ENCODE measurements around the gene DOK6.

The DOK6 gene

GRCh38 chr18:69730664-69731063 is 330.0 kb downstream of the DOK6 start:
- no peak for DNase-seq (ENCODE audit: extremely low read depth in 1 of 2, low read depth in 1 of 2)

DNA sequence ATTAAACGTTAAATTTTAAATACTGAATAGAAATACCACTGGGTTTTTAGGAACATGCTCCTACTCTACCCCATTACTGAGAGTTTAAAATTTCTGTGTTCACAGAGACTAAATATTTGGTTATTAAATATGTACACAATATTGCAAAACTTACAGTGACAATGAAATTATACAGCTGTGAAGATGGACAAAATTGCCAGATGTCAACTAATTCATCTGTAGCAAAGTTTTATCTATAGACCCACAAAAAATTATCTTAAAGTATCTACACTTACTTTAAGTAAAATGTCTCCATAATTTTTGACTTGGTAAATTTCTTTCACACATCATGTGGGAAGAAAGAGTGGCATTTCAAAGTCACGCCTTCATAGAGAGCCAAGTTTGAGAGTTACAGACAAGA is 333.8 kb downstream of the DOK6 start:
- DNase-seq (ENCODE audit: extremely low read depth in 1 of 2, low read depth in 1 of 2) = no peak

- DNase-seq (ENCODE audit: extremely low read depth in 1 of 2, low read depth in 1 of 2) = no peak
Measured at GRCh38 chr18:69736730-69737129, 336.0 kb downstream of the DOK6 start.

DNA sequence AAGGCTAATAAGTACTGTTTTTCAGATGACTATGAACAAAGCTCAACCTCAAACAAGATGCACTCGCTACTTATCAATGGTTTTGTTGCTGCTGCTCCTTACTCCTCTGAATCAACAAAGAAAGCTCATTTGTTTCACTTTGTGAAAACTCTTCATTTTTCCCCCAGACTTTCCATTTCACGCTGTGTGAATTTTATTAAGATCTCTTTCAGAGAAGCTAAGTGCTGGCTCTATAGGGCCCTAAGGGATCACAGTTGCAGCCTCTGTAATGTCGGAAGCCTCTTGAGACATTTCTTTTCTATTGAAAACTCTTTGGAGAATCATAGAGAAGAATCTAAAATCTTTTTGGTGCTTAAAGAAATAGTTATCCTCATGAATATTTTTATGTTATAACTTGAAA is 337.2 kb downstream of the DOK6 start:
- no peak for DNase-seq (ENCODE audit: extremely low read depth in 1 of 2, low read depth in 1 of 2)

GRCh38 chr18:69747388-69747787 is 346.7 kb downstream of the DOK6 start:
- DNase-seq (ENCODE audit: extremely low read depth in 1 of 2, low read depth in 1 of 2) = no peak

DNA sequence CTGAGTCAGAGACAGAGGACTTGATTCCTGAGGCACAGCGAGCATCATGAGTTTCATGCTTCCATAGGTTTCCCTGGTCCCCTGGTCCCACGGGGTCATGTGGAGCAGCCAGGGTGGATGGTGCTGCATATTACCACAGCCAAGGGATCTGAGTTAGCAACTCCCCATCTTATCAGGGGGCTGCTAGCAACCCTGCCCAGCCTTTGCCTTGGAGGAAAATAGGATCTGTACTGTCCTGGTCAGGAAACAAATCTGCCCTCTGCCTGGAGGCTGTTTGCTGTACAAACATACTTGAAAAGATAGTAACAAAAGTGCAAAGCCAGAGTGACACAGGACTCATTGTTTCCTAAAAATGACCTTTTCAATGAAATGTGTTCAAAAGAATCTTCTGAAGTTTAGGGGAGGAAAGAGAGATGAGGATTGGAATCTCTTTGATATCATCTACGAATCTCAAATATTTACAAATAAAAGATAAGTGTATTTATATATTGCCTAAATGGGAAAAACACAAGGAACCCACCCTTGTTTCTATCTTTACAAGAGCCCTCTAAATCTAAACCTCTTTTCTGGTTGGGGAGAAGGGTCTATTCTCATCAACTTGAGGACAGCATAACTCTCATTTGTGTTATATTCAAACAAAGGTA is 352.2 kb downstream of the DOK6 start:
- DNase-seq (ENCODE audit: extremely low read depth in 1 of 2, low read depth in 1 of 2) = no peak

DNA sequence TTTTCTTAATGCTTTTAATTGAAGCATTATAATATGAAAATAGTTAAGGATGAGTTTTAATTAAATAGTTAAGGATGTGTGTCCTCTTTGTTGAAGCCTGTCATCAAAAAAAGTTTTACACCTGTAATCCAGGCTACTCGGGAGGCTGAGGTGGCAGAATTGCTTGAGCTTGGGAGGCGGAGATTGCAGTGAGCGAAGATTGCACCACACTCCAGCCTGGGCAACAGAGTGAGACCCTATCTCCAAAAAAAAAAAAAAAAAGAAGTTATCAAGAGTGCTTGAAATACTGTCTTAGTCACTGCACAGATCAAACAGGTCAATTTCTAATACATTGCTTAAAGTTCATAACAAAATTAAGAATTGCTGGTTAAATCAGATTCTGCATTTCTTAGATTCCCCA is 353.4 kb downstream of the DOK6 start:
- DNase-seq (ENCODE audit: extremely low read depth in 1 of 2, low read depth in 1 of 2) = no peak

- DNase-seq (ENCODE audit: extremely low read depth in 1 of 2, low read depth in 1 of 2) = no peak
Measured at GRCh38 chr18:69755041-69755440, 354.4 kb downstream of the DOK6 start.

GRCh38 chr18:69755856-69756496 is 355.3 kb downstream of the DOK6 start:
- no peak for DNase-seq (ENCODE audit: extremely low read depth in 1 of 2, low read depth in 1 of 2)

- DNase-seq (ENCODE audit: extremely low read depth in 1 of 2, low read depth in 1 of 2) = no peak
Measured at GRCh38 chr18:69757733-69758132, 357.0 kb downstream of the DOK6 start.

GRCh38 chr18:69758458-69758857 is 357.8 kb downstream of the DOK6 start:
- no peak for DNase-seq (ENCODE audit: extremely low read depth in 1 of 2, low read depth in 1 of 2)

- DNase-seq (ENCODE audit: extremely low read depth in 1 of 2, low read depth in 1 of 2) = no peak
Measured at GRCh38 chr18:69759046-69759445, 358.4 kb downstream of the DOK6 start.

- no peak for DNase-seq (ENCODE audit: extremely low read depth in 1 of 2, low read depth in 1 of 2)
Measured at GRCh38 chr18:69763002-69763401, 362.3 kb downstream of the DOK6 start.

DNA sequence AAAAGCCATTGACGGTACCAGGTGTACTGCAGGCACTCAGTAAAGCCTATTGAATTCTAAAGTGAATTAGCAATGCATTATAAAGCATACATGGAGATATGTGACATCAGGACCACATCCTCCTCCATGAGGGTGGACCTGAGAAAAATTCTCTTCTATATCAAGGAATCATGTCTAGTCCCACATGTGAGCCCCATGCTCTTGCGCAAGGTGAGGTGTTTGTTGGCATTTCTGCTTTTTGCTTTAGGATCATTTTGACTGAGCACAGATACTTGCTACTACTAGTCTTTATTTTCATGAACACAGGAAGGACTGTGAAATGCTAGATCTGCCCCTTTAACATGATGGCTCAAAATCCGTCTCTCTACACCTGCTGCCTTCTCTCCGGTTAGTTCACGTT is 363.1 kb downstream of the DOK6 start:
- no peak for DNase-seq (ENCODE audit: extremely low read depth in 1 of 2, low read depth in 1 of 2)

DNA sequence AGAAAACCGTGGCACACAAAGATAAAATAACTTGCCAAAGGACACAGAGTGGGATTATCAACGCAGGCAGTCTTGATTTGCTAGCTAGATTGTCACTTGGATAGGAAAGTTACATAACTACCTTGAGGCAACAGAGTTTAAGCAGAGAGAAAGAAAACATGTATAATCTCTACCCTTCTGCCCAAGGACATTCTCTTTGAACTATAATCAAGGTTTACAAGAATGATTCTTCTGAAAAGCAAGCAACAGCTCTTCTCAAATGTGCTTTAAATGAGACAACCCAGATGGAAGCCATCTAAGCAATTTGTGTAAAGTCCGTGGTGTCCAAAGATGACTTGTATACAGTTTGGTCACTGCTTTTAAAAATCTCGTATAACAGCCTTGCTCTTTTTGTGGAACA is 369.6 kb downstream of the DOK6 start:
- no peak for DNase-seq (ENCODE audit: extremely low read depth in 1 of 2, low read depth in 1 of 2)

- DNase-seq (ENCODE audit: extremely low read depth in 1 of 2, low read depth in 1 of 2) = no peak
Measured at GRCh38 chr18:69774831-69775230, 374.1 kb downstream of the DOK6 start.

DNA sequence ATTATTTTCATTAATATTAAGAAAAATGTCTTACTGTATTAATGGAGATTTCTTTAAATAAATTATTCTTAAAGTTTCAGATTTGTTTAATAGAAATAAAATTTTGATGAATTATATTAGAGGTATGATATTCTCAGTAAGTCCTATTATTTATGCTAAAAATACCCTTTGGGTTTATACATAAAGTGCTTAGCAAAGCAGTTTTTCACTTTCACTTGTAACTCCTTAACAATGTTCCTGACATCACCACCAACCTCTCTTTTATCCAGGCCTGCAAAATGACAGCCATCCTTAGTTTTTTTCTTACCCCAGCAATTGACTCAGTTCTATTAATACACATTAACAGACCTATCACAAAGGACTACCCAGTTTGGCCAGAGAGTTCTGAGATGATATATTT is 376.6 kb downstream of the DOK6 start:
- no peak for DNase-seq (ENCODE audit: extremely low read depth in 1 of 2, low read depth in 1 of 2)

DNA sequence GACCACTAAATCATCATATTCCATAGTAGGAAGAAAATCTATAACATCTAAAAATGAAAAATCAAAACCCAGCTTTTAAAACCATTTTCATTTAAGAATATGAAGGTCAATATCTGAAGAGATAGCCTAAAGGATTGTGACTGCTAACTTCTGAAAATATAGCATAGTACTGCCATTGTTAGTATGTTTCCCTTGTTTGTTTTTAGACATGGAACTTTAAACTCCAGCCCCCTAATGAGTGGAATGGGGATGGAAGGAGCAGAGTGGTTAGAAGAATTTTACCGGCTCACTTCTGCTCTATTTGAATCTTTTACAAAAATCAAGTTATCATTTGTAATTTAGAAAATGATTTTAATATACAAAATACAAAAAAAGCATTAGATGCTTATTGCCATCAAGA is 378.0 kb downstream of the DOK6 start:
- no peak for DNase-seq (ENCODE audit: extremely low read depth in 1 of 2, low read depth in 1 of 2)

DNA sequence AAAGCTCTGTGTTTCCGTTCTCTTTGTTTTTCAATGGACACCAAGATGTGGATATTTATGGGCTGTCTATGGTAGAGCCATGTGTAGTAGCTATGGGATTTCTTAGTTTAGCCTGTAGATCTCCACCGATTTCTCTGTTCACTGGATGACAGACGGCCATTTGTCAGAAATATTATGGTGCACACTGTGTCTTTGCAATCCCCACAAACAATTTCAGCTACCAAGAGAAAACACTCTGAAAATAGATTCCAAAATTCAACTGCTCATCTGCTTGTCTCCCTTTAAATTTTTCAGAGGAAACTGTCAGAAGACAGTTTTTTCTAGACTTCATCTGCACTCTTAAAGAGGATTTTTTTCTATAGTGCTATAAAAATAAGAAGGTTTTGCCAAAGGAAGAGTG is 380.2 kb downstream of the DOK6 start:
- DNase-seq (ENCODE audit: extremely low read depth in 1 of 2, low read depth in 1 of 2) = no peak

DNA sequence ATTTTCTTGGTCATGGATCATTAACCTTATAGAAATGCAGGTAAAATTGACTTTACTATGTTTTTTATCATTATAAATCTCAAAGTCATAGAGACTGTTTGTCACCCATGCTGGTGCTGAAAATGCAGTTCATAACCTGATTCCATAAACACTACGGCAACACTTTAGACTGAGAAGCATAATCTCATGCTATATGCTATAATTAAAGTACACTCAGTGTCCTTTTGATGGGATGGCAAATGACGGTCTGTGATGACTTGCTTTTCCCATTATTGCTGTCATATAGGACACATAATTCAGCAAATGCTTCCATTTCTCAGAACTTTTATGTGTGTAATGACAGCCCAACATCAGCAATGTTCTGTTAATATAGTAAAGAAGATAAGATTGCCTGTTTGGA is 384.1 kb downstream of the DOK6 start:
- no peak for DNase-seq (ENCODE audit: extremely low read depth in 1 of 2, low read depth in 1 of 2)

- DNase-seq (ENCODE audit: extremely low read depth in 1 of 2, low read depth in 1 of 2) = no peak
Measured at GRCh38 chr18:69785466-69785865, 384.8 kb downstream of the DOK6 start.

- no peak for DNase-seq (ENCODE audit: extremely low read depth in 1 of 2, low read depth in 1 of 2)
Measured at GRCh38 chr18:69786427-69786826, 385.7 kb downstream of the DOK6 start.
